SK-N-SH treated with all-trans-retinoic acid at 6 μM for 48 hours (cell line): Measurements from ENCODE around the gene ADAMTS9.

Experiments used
- ATAC-seq: fragments of 200-7000 bp; cut with Tn5 transposase; 3 replicates; pipeline ENCODE4 v1.9.1; 2020; ENCODE audit warnings: mild to moderate bottlenecking, moderate library complexity
- ARNTL ChIP-seq: fragments of 450-650 bp; formaldehyde crosslinking; IDR thresholded peaks from 2 replicates; pipeline ENCODE4 v1.5.0; 2020; ENCODE audit warnings: low read depth, mild to moderate bottlenecking, moderate library complexity, borderline replicate concordance
- BACH2 ChIP-seq: fragments of 250-450 bp; sonication (Bioruptor Pico); IDR thresholded peaks from 2 replicates; pipeline ENCODE4 v1.9.0; 2021; ENCODE audit warnings: mild to moderate bottlenecking, borderline replicate concordance
- CSDC2 ChIP-seq: fragments of 250-450 bp; sonication (Bioruptor Pico); IDR thresholded peaks from 2 replicates; pipeline ENCODE4 v1.5.0; 2020; ENCODE audit warnings: mild to moderate bottlenecking, moderate library complexity
- GLIS3 ChIP-seq: fragments of 250-450 bp; sonication (Bioruptor Pico); IDR thresholded peaks from 2 replicates; pipeline ENCODE4 v1.5.0; 2020; ENCODE audit warnings: mild to moderate bottlenecking, moderate library complexity
- ISL1 ChIP-seq: fragments of 250-450 bp; sonication (Bioruptor Pico); IDR thresholded peaks from 2 replicates; pipeline ENCODE4 v2.1.2; 2022; ENCODE audit warnings: mild to moderate bottlenecking, moderate library complexity
- OSR1 ChIP-seq: fragments of 250-450 bp; sonication (Bioruptor Pico); IDR thresholded peaks from 2 replicates; pipeline ENCODE4 v1.8.0; 2022; ENCODE audit warnings: moderate library complexity, mild to moderate bottlenecking, inconsistent platforms
- PPARA ChIP-seq: fragments of 250-450 bp; sonication (Bioruptor Pico); IDR thresholded peaks from 2 replicates; pipeline ENCODE4 v1.5.0; 2020; ENCODE audit warnings: mild to moderate bottlenecking, borderline replicate concordance
- RARB ChIP-seq: fragments of 250-450 bp; sonication (Bioruptor Pico); IDR thresholded peaks from 2 replicates; pipeline ENCODE4 v1.8.0; 2021; ENCODE audit warnings: mild to moderate bottlenecking, moderate library complexity
- SNAI2 ChIP-seq: fragments of 250-450 bp; sonication (Bioruptor Pico); IDR thresholded peaks from 2 replicates; pipeline ENCODE4 v1.5.0; 2020; ENCODE audit warnings: mild to moderate bottlenecking, moderate library complexity
- TOX ChIP-seq: fragments of 250-450 bp; sonication (Bioruptor Pico); IDR thresholded peaks from 2 replicates; pipeline ENCODE4 v1.8.0; 2021; ENCODE audit warnings: mild to moderate bottlenecking, moderate library complexity, borderline replicate concordance
- ZFP3 ChIP-seq: fragments of 250-450 bp; sonication (Bioruptor Pico); IDR thresholded peaks from 2 replicates; pipeline ENCODE4 v1.5.0; 2020; ENCODE audit warnings: mild to moderate bottlenecking, moderate library complexity
- ZFP30 ChIP-seq: fragments of 450-650 bp; formaldehyde crosslinking; IDR thresholded peaks from 2 replicates; pipeline ENCODE4 v1.5.0; 2022; ENCODE audit warnings: mild to moderate bottlenecking, moderate library complexity
- ZNF565 ChIP-seq: fragments of 450-650 bp; formaldehyde crosslinking; conservative IDR thresholded peaks from 2 replicates; pipeline ENCODE4 v1.5.0; 2020; ENCODE audit warnings: low read depth, mild to moderate bottlenecking, moderate library complexity
- ZNF70 ChIP-seq: fragments of 450-650 bp; formaldehyde crosslinking; IDR thresholded peaks from 2 replicates; pipeline ENCODE4 v1.5.0; 2020; ENCODE audit warnings: mild to moderate bottlenecking, moderate library complexity
- ZNF8 ChIP-seq: fragments of 450-650 bp; formaldehyde crosslinking; IDR thresholded peaks from 2 replicates; pipeline ENCODE4 v1.5.0; 2020; ENCODE audit warnings: mild to moderate bottlenecking, moderate library complexity
- TF ChIP-seq, protein P1 (sequence below): fragments of 250-450 bp; sonication (Bioruptor Pico); IDR thresholded peaks from 2 replicates; pipeline ENCODE4 v1.8.0; 2021; ENCODE audit warnings: low read depth, mild to moderate bottlenecking, moderate library complexity, borderline replicate concordance
- TF ChIP-seq, protein P2 (sequence below): fragments of 250-450 bp; sonication (Bioruptor Pico); IDR thresholded peaks from 2 replicates; pipeline ENCODE4 v1.5.1; 2021; ENCODE audit warnings: mild to moderate bottlenecking, moderate library complexity
- TF ChIP-seq, protein P3 (sequence below): fragments of 250-450 bp; sonication (Bioruptor Pico); IDR thresholded peaks from 2 replicates; pipeline ENCODE4 v1.5.1; 2020; ENCODE audit warnings: low read depth, mild to moderate bottlenecking, moderate library complexity
- TF ChIP-seq, protein P4 (sequence below): fragments of 250-450 bp; sonication (Bioruptor Pico); IDR thresholded peaks from 2 replicates; pipeline ENCODE4 v1.5.0; 2020; ENCODE audit warnings: mild to moderate bottlenecking, moderate library complexity

Gene ADAMTS9

DNA sequence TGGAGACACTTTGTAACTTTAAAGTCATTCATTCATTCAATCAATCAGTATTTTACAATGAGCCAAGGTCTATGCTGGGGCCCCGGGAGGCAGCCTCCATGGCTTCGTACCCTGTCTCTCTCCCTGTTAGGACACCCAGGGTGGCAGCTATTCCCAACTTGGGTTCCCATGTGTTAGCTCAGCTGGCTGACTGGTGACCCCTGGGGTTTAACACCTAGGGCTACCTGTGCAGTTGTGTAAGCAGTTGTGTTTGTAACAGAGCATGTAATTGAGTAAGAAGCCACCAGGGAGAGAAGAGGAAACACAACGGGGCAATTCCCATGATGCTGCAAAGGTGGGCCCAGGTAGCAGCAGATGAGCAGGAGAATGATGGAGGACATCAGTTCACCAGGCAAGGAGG is 132.4 kb downstream of the ADAMTS9 start:
- ATAC-seq = no peak
- TF ChIP-seq SNAI2 (CRISPR knock-in tag) (no peak), PPARA (no peak), RARB (no peak), CSDC2 (CRISPR knock-in tag) (no peak), BACH2 (CRISPR knock-in tag) (no peak), OSR1 (no peak), ZNF8 (no peak), ZNF70 (no peak), ZNF565 (CRISPR knock-in tag) (no peak)
- TF ChIP-seq, protein P1, sequence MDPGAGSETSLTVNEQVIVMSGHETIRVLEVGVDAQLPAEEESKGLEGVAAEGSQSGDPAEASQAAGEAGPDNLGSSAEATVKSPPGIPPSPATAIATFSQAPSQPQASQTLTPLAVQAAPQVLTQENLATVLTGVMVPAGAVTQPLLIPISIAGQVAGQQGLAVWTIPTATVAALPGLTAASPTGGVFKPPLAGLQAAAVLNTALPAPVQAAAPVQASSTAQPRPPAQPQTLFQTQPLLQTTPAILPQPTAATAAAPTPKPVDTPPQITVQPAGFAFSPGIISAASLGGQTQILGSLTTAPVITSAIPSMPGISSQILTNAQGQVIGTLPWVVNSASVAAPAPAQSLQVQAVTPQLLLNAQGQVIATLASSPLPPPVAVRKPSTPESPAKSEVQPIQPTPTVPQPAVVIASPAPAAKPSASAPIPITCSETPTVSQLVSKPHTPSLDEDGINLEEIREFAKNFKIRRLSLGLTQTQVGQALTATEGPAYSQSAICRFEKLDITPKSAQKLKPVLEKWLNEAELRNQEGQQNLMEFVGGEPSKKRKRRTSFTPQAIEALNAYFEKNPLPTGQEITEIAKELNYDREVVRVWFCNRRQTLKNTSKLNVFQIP (CRISPR knock-in tag) = no peak
- TF ChIP-seq, protein P2, sequence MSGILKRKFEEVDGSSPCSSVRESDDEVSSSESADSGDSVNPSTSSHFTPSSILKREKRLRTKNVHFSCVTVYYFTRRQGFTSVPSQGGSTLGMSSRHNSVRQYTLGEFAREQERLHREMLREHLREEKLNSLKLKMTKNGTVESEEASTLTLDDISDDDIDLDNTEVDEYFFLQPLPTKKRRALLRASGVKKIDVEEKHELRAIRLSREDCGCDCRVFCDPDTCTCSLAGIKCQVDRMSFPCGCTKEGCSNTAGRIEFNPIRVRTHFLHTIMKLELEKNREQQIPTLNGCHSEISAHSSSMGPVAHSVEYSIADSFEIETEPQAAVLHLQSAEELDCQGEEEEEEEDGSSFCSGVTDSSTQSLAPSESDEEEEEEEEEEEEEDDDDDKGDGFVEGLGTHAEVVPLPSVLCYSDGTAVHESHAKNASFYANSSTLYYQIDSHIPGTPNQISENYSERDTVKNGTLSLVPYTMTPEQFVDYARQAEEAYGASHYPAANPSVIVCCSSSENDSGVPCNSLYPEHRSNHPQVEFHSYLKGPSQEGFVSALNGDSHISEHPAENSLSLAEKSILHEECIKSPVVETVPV (CRISPR knock-in tag) = no peak

DNA sequence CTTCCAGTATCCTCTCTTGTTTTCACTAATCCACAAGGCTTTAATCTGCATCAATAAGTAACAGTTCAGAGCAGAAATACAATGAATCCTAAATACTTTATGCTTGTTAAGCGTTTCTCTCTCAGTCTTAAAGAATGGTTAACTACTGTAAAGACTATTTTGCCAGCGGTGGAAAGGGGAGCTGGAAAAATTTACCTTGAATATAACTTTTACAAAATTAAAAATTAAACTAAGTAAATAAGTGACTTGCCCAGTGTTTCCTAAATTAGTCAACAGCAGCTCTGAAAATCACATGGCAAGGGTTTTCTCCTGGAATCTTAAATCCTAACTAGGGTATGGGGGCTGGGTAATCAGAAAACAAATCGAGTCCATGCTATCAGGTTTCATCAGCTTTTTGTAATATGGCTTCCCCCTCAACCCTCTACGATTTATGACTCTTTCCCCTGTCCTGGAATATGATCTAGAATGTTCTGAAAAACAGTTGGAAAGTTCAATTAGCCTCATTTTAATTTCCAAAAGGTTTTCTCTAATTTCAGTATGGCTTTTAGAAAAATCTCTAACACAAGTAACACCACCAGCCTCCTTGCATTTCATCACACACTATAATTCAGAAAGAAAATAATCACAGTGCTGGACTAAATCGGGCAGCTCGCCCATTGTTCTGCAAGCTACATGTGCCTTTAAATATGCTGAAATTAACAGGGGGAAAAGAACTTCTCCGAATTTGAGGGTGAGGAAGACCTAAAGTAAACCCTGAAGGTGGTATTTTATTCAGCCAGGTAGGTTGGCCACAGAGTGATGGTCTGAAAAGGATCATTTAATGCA is 133.5 kb downstream of the ADAMTS9 start:
- no peak for TF ChIP-seq ZNF8
- no peak for TF ChIP-seq RARB
- no peak for TF ChIP-seq SNAI2 (CRISPR knock-in tag)
- TF ChIP-seq, protein P1 (CRISPR knock-in tag) = no peak
- no peak for TF ChIP-seq OSR1
- TF ChIP-seq, protein P2 (CRISPR knock-in tag) = no peak
- TF ChIP-seq TOX = no peak
- TF ChIP-seq ISL1 (CRISPR knock-in tag) = no peak
- TF ChIP-seq CSDC2 (CRISPR knock-in tag) = no peak
- TF ChIP-seq ZFP30 (CRISPR knock-in tag) = no peak
- TF ChIP-seq PPARA = no peak
- no peak for TF ChIP-seq GLIS3 (CRISPR knock-in tag)
- TF ChIP-seq ARNTL (CRISPR knock-in tag) = no peak
- no peak for TF ChIP-seq BACH2 (CRISPR knock-in tag)
- TF ChIP-seq ZFP3 (CRISPR knock-in tag) = no peak
- TF ChIP-seq, protein P3, sequence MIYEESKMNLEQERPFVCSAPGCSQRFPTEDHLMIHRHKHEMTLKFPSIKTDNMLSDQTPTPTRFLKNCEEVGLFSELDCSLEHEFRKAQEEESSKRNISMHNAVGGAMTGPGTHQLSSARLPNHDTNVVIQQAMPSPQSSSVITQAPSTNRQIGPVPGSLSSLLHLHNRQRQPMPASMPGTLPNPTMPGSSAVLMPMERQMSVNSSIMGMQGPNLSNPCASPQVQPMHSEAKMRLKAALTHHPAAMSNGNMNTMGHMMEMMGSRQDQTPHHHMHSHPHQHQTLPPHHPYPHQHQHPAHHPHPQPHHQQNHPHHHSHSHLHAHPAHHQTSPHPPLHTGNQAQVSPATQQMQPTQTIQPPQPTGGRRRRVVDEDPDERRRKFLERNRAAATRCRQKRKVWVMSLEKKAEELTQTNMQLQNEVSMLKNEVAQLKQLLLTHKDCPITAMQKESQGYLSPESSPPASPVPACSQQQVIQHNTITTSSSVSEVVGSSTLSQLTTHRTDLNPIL (CRISPR knock-in tag) = no peak
- TF ChIP-seq, protein P4, sequence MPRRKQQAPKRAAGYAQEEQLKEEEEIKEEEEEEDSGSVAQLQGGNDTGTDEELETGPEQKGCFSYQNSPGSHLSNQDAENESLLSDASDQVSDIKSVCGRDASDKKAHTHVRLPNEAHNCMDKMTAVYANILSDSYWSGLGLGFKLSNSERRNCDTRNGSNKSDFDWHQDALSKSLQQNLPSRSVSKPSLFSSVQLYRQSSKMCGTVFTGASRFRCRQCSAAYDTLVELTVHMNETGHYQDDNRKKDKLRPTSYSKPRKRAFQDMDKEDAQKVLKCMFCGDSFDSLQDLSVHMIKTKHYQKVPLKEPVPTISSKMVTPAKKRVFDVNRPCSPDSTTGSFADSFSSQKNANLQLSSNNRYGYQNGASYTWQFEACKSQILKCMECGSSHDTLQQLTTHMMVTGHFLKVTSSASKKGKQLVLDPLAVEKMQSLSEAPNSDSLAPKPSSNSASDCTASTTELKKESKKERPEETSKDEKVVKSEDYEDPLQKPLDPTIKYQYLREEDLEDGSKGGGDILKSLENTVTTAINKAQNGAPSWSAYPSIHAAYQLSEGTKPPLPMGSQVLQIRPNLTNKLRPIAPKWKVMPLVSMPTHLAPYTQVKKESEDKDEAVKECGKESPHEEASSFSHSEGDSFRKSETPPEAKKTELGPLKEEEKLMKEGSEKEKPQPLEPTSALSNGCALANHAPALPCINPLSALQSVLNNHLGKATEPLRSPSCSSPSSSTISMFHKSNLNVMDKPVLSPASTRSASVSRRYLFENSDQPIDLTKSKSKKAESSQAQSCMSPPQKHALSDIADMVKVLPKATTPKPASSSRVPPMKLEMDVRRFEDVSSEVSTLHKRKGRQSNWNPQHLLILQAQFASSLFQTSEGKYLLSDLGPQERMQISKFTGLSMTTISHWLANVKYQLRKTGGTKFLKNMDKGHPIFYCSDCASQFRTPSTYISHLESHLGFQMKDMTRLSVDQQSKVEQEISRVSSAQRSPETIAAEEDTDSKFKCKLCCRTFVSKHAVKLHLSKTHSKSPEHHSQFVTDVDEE (CRISPR knock-in tag) = no peak
- no peak for TF ChIP-seq ZNF70
- no peak for ATAC-seq
